Measurements from ENCODE around the gene AFM. TPM values are rescaled to one million over a fixed set of nuclear protein-coding genes. Genes with fewer than 3 reads are reported as not detected.

AFM gene
- total and polyA plus RNA-seq, 9 donors = 0.10 to 0.12 TPM; not detected in 7

DNA sequence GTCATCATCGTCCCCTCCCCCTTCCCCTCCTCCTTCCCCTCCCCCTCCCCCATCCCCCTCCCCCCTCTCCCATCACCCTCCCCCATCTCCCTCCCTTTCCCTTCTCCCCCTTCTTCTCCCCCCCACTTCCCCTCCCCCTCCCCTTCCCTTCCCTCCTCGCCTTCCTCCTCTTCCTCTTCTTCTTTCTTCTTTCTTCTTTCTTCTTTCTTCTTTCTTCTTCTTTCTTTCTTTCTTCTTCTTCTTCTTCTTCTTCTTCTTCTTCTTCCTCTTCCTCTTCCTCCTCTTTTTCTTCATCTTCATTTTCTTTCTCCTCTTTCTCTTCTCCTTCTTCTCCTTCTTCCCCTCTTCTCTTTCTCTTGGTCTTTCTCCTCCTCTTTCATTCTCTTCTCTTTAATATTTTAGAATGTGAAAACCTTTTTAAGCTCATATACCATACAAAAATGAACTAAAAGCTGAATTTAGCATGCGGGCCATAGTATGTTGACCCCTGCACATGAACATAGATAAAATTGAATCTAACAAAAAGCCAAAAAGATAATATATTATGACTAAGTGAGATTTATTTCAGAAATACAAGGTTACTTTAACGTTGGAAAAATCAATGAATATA lies 20.5 kb upstream of the AFM start:
- Histone ChIP-seq H3K36me3 (ENCODE audit: control insufficient read depth, insufficient read depth, low read length) (no peaks in the 10 kb centered on the region), H3K27me3 (ENCODE audit: control insufficient read depth, insufficient read depth, low read length) (no peaks in the 10 kb centered on the region), H3K4me1 (ENCODE audit: control insufficient read depth, insufficient read depth, low read length) (no peaks in the 10 kb centered on the region), H3K9me3 (replicated peaks; ENCODE audit: control insufficient read depth, low read depth, low read length) (no peaks in the 10 kb centered on the region), H3K4me3 (ENCODE audit: low read length) (no peak overlapping the region), H3K27ac (ENCODE audit: low read length) (no peak overlapping the region)
- 86% methylated on average over 1 of the region's 4 CpGs for WGBS (ENCODE audit: insufficient coverage)
- DNase-seq = no peak

DNA sequence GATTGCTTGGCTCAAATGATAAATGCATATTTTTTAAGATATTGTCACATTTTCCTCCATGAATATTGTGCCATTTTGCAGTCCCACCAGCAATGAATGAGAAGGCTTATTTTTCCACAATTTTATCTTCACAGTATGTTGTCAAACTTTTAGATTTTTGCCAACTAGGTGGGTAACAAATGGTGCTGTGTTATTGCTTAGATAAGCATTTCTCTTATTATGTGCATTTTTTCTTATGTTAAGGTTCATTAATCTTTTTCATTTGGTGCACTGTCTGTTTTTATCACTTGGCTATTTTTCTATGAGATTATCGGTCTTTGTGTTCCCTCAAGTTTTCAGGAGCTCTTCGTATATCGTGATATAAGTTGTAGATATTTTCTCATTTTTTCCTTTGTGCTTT lies 13.4 kb upstream of the AFM start:
- no peaks in the 10 kb centered on the region for H3K9me3 ChIP-seq (replicated peaks; ENCODE audit: control insufficient read depth, low read depth, low read length)
- no peaks in the 10 kb centered on the region for H3K4me1 ChIP-seq (ENCODE audit: control insufficient read depth, insufficient read depth, low read length)
- H3K36me3 ChIP-seq (ENCODE audit: control insufficient read depth, insufficient read depth, low read length) = no peaks in the 10 kb centered on the region
- no peaks in the 10 kb centered on the region for H3K27me3 ChIP-seq (ENCODE audit: control insufficient read depth, insufficient read depth, low read length)
- no peak overlapping the region for H3K4me3 ChIP-seq (ENCODE audit: low read length)
- no peak for DNase-seq
- no CpG with 5 or more reads among the region's 3 CpGs for WGBS (ENCODE audit: insufficient coverage)
- H3K27ac ChIP-seq (ENCODE audit: low read length) = no peak overlapping the region

DNA sequence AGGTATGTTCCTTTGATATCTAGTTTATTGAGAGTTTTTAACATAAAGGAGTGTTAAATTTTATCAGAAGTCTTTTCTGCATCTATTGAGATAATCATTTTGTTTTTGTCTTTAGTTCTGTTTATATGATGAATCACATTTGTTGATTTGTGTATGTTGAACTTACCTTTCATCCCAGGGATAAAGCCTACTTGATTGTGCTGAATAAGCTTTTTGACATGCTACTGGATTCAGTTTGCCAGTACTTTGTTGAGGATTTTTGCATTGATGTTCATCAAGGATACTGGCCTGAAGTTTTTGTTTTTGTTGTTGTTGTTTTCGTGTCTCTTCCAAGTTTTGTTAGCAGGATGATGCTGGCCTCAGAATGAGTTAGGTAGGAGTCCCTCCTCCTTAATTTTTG lies 10.8 kb upstream of the AFM start:
- no peaks in the 10 kb centered on the region for H3K4me1 ChIP-seq (ENCODE audit: control insufficient read depth, insufficient read depth, low read length)
- no peak overlapping the region for H3K4me3 ChIP-seq (ENCODE audit: low read length)
- no peaks in the 10 kb centered on the region for H3K27me3 ChIP-seq (ENCODE audit: control insufficient read depth, insufficient read depth, low read length)
- H3K36me3 ChIP-seq (ENCODE audit: control insufficient read depth, insufficient read depth, low read length) = no peaks in the 10 kb centered on the region
- DNase-seq = no peak
- H3K27ac ChIP-seq (ENCODE audit: low read length) = no peak overlapping the region
- peaks cover 2% of the 10 kb centered on the region for H3K9me3 ChIP-seq (replicated peaks; ENCODE audit: control insufficient read depth, low read depth, low read length)
- WGBS (ENCODE audit: insufficient coverage) = no CpG with 5 or more reads among the region's 1 CpG

DNA sequence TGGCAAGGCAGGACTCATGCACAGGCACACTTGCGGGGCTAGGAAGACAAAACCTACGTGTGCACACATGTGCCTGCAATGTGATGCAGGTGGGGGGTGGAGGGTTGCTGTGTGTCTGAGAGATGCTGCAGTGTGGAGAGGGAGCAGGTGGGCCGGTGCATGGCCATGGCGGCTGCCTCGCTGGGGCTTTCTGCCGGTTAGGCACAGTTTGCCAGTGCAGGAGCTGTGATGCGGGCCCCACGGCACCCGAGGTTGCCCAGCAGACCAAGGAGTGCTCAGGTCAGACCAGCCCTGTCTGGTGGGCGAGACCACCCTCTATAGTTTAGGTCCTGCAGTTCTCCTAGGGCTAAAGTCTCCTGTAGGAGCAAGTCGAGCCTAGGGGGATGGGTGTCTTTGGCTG lies 4.4 kb upstream of the AFM start:
- no peaks in the 10 kb centered on the region for H3K27me3 ChIP-seq (ENCODE audit: control insufficient read depth, insufficient read depth, low read length)
- no peak for DNase-seq
- H3K9me3 ChIP-seq (replicated peaks; ENCODE audit: control insufficient read depth, low read depth, low read length) = peaks cover 4% of the 10 kb centered on the region
- no peak overlapping the region for H3K4me3 ChIP-seq (ENCODE audit: low read length)
- no peaks in the 10 kb centered on the region for H3K4me1 ChIP-seq (ENCODE audit: control insufficient read depth, insufficient read depth, low read length)
- no peaks in the 10 kb centered on the region for H3K36me3 ChIP-seq (ENCODE audit: control insufficient read depth, insufficient read depth, low read length)
- no peak overlapping the region for H3K27ac ChIP-seq (ENCODE audit: low read length)
- WGBS (ENCODE audit: insufficient coverage) = 79% methylated on average over 10 of the region's 11 CpGs

DNA sequence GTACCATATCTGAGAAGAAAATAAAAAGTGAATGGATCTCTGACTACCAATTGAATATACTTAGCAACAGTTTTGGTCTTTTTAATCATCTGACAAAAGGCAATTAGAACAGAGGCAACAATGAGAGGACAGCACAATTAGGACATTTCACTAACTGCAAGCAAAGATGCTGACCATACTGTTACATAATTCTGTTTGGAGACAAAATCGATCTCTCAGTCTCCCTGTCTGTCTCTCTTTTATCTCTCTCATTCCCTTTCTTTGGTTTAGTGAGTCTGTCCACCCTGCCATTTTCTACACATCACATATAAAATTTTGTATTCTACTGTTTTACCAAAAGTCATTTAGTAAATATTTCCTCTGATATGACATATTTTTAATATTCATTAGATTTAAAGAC lies 2.2 kb upstream of the AFM start:
- Histone ChIP-seq H3K4me1 (ENCODE audit: control insufficient read depth, insufficient read depth, low read length) (no peaks in the 10 kb centered on the region), H3K4me3 (ENCODE audit: low read length) (no peak overlapping the region), H3K36me3 (ENCODE audit: control insufficient read depth, insufficient read depth, low read length) (no peaks in the 10 kb centered on the region), H3K9me3 (replicated peaks; ENCODE audit: control insufficient read depth, low read depth, low read length) (peaks cover 4% of the 10 kb centered on the region), H3K27ac (ENCODE audit: low read length) (no peak overlapping the region), H3K27me3 (ENCODE audit: control insufficient read depth, insufficient read depth, low read length) (no peaks in the 10 kb centered on the region)
- WGBS (ENCODE audit: insufficient coverage) = no CpG with 5 or more reads among the region's 1 CpG
- DNase-seq = no peak

DNA sequence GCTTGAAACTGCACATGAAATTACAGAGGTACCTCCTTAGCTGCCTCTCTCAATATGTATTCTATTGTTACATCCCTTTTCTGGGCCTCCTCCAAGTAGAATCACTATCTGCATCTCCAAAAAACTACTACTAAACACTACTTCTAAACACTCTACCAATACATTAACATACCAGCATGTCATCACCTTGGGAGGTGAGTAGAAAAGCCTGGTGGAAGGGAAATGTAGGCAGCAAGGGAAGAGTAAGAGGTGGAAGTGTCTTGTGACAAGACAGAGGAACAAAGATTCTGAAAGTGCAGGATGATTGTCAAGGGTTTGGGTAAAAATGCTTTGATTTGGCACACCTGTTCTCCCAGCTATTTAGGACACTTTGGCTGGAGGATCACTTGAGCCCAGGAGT lies 3.5 kb downstream of the AFM start:
- Histone ChIP-seq H3K36me3 (ENCODE audit: control insufficient read depth, insufficient read depth, low read length) (no peaks in the 10 kb centered on the region), H3K9me3 (replicated peaks; ENCODE audit: control insufficient read depth, low read depth, low read length) (no peaks in the 10 kb centered on the region), H3K4me1 (ENCODE audit: control insufficient read depth, insufficient read depth, low read length) (no peaks in the 10 kb centered on the region), H3K4me3 (ENCODE audit: low read length) (no peak overlapping the region), H3K27me3 (ENCODE audit: control insufficient read depth, insufficient read depth, low read length) (no peaks in the 10 kb centered on the region), H3K27ac (ENCODE audit: low read length) (no peak overlapping the region)
- no peak for DNase-seq

DNA sequence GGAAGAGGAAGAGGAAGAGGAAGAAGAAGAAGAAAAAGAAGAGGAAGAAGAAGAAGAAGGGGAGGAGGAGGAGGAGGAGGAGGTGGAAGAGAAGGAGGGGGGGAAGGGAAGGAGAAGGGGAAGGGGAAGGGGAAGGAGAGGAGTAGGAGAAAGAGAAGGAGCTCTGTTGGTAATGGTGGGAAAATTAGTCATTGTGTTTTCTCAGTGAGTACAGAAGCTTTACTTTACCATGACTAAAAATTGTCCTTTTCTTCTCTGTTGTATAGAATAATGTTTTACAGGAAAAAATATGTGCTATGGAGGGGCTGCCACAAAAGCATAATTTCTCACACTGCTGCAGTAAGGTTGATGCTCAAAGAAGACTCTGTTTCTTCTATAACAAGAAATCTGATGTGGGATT lies 4.1 kb downstream of the AFM start:
- Histone ChIP-seq H3K27me3 (ENCODE audit: control insufficient read depth, insufficient read depth, low read length) (no peaks in the 10 kb centered on the region), H3K4me1 (ENCODE audit: control insufficient read depth, insufficient read depth, low read length) (no peaks in the 10 kb centered on the region), H3K36me3 (ENCODE audit: control insufficient read depth, insufficient read depth, low read length) (no peaks in the 10 kb centered on the region), H3K27ac (ENCODE audit: low read length) (no peak overlapping the region), H3K4me3 (ENCODE audit: low read length) (no peak overlapping the region), H3K9me3 (replicated peaks; ENCODE audit: control insufficient read depth, low read depth, low read length) (no peaks in the 10 kb centered on the region)
- DNase-seq = no peak

DNA sequence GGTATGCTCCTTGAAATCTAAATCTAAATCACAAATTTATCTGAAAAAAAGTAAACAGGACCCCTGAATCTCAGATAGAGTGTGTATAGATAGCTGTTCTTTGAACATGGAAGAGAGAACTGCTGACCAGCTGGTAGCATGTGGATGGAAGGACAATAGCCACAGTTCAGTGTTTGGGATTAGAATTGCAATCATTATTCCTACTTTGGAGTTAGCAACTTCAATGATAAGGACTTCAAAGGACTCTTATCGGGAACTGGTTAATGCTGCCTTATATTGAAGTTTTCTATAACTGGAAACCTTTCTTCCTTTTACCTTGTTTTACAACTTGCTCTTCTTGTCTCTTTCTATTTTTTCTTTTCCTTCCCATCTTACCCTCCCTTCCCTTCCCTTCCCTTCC lies 5.0 kb downstream of the AFM start:
- no peaks in the 10 kb centered on the region for H3K4me1 ChIP-seq (ENCODE audit: control insufficient read depth, insufficient read depth, low read length)
- no peak overlapping the region for H3K27ac ChIP-seq (ENCODE audit: low read length)
- H3K9me3 ChIP-seq (replicated peaks; ENCODE audit: control insufficient read depth, low read depth, low read length) = no peaks in the 10 kb centered on the region
- no peak for DNase-seq
- no CpG with 5 or more reads among the region's 1 CpG for WGBS (ENCODE audit: insufficient coverage)
- no peaks in the 10 kb centered on the region for H3K36me3 ChIP-seq (ENCODE audit: control insufficient read depth, insufficient read depth, low read length)
- no peaks in the 10 kb centered on the region for H3K27me3 ChIP-seq (ENCODE audit: control insufficient read depth, insufficient read depth, low read length)
- no peak overlapping the region for H3K4me3 ChIP-seq (ENCODE audit: low read length)

DNA sequence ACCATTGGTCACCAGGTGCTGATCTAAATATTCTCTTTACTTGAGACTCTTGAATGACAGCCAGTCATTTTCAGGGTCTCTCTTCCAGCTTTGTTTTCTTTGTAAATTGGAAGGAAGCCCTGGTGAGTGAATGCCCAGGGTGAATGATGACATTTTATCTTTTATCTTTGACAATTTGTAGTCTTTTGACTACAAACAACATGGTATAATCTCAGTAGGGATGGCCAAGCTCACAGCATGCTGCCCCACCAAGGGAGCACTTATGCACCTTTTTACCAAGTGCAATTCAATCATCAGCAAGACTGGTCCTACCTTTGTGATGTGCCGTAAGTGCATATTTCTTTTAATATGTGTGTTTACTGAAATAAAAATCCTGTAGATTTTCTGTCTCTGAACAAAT lies 5.7 kb downstream of the AFM start:
- WGBS (ENCODE audit: insufficient coverage) = no CpG with 5 or more reads among the region's 1 CpG
- DNase-seq = no peak
- Histone ChIP-seq H3K9me3 (replicated peaks; ENCODE audit: control insufficient read depth, low read depth, low read length) (no peaks in the 10 kb centered on the region), H3K36me3 (ENCODE audit: control insufficient read depth, insufficient read depth, low read length) (no peaks in the 10 kb centered on the region), H3K4me3 (ENCODE audit: low read length) (no peak overlapping the region), H3K27ac (ENCODE audit: low read length) (no peak overlapping the region), H3K4me1 (ENCODE audit: control insufficient read depth, insufficient read depth, low read length) (no peaks in the 10 kb centered on the region), H3K27me3 (ENCODE audit: control insufficient read depth, insufficient read depth, low read length) (no peaks in the 10 kb centered on the region)

DNA sequence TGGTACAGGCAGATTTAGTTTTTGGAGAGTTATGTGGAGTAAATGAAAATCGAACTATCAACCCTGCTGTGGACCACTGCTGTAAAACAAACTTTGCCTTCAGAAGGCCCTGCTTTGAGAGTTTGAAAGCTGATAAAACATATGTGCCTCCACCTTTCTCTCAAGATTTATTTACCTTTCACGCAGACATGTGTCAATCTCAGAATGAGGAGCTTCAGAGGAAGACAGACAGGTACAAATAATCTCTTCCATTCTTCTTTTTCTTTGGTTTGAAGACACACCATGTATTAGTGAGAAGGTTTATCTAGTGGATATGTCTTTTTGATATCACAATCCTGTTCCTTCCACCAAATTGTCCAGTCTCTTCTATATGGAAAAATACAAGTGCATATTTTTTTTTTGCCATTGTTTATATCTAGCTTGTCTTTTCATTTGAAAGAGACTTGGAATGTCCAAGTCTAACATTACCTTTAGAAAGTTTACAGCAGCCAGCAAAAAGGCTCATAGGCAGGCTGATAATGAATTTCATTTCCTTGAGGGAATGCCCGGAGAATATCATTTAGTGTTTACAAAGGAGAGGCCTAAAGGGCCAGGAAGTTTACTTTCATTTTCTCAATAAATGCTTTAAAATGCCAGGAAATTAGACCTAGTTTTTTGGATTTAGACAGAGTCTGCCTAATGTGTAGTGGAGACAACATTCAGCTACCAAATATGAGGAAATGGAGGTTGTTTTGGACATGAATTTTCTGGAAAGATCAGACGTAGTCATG lies 18.6 kb downstream of the AFM start:
- Histone ChIP-seq H3K27ac (ENCODE audit: low read length) (no peak overlapping the region), H3K27me3 (ENCODE audit: control insufficient read depth, insufficient read depth, low read length) (no peaks in the 10 kb centered on the region), H3K36me3 (ENCODE audit: control insufficient read depth, insufficient read depth, low read length) (no peaks in the 10 kb centered on the region), H3K4me1 (ENCODE audit: control insufficient read depth, insufficient read depth, low read length) (no peaks in the 10 kb centered on the region), H3K9me3 (replicated peaks; ENCODE audit: control insufficient read depth, low read depth, low read length) (no peaks in the 10 kb centered on the region), H3K4me3 (ENCODE audit: low read length) (no peak overlapping the region)
- DNase-seq = no peak
- WGBS (ENCODE audit: insufficient coverage) = no CpG with 5 or more reads among the region's 4 CpGs
